ENCODE results near the gene TMSB10. TPM values are rescaled to one million over a fixed set of nuclear protein-coding genes. Genes with fewer than 3 reads are reported as not detected.

The TMSB10 gene
- total RNA-seq, 1 experiment from 2014 or later, result 5,246 TPM

DNA sequence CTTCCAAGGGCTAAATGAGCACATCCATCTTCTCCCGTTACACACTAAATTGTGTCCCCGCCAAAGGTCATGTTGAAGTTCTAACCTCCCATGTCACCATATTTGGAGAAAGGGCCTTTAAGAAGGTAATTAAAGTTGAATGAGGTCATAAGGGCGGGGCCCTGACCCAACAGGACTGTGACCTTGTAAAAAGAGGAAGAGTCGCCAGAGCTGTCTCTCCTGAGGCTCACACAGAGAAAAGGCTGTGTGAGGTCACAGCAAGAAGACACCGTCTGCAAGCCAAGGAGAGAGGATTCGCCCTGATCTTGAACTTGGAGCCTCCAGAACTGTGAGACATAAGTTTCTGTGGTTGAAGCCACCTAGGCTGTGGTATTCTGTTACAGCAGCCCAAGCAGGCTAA, 48.7 kb upstream of the TMSB10 start:
- intact Hi-C loops (cut with micrococcal nuclease), result no loop called here
- H3K9me3 ChIP-seq (ENCODE audit: low read length), result no peaks in the 10 kb centered on the region
- H3K27me3 ChIP-seq (ENCODE audit: low read length), result no peaks in the 10 kb centered on the region
- ChIA-PET CTCF (no interaction called here), POLR2A (ENCODE audit: unreplicated experiment) (no interaction called here)
- H4K20me1 ChIP-seq (ENCODE audit: low read length), result no peaks in the 10 kb centered on the region
- H3K4me2 ChIP-seq (ENCODE audit: low read length), result no peak overlapping the region
- ATAC-seq, result no peak
- no peak overlapping the region for H3K27ac ChIP-seq (ENCODE audit: low read length)
- H3K9ac ChIP-seq (ENCODE audit: low read length), result no peak overlapping the region
- H2AFZ ChIP-seq (ENCODE audit: low read length), result no peak overlapping the region
- DNase-seq, result no peak
- H3K4me3 ChIP-seq (ENCODE audit: low read length), result no peak overlapping the region
- BruUV-seq (replicated peaks), result no TSS peak
- H3F3A ChIP-seq (ENCODE audit: low read length, unreplicated experiment), result no peaks in the 10 kb centered on the region
- no peaks in the 10 kb centered on the region for H3K9me2 ChIP-seq (replicated peaks; ENCODE audit: low read length)
- no peaks in the 10 kb centered on the region for H3K4me1 ChIP-seq (ENCODE audit: insufficient read depth, low read length)
- H3K79me2 ChIP-seq (ENCODE audit: low read length), result no peaks in the 10 kb centered on the region
- no peaks in the 10 kb centered on the region for H3K36me3 ChIP-seq (ENCODE audit: low read depth, low read length)
- TF ChIP-seq, protein P1, sequence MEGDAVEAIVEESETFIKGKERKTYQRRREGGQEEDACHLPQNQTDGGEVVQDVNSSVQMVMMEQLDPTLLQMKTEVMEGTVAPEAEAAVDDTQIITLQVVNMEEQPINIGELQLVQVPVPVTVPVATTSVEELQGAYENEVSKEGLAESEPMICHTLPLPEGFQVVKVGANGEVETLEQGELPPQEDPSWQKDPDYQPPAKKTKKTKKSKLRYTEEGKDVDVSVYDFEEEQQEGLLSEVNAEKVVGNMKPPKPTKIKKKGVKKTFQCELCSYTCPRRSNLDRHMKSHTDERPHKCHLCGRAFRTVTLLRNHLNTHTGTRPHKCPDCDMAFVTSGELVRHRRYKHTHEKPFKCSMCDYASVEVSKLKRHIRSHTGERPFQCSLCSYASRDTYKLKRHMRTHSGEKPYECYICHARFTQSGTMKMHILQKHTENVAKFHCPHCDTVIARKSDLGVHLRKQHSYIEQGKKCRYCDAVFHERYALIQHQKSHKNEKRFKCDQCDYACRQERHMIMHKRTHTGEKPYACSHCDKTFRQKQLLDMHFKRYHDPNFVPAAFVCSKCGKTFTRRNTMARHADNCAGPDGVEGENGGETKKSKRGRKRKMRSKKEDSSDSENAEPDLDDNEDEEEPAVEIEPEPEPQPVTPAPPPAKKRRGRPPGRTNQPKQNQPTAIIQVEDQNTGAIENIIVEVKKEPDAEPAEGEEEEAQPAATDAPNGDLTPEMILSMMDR (conservative IDR thresholded peaks at IDR 0.05; ENCODE audit: low read depth, low read length), result no peak
- TF ChIP-seq EZH2phosphoT487 (IDR thresholded peaks at IDR 0.05; ENCODE audit: borderline replicate concordance, low read length), result no peak

DNA sequence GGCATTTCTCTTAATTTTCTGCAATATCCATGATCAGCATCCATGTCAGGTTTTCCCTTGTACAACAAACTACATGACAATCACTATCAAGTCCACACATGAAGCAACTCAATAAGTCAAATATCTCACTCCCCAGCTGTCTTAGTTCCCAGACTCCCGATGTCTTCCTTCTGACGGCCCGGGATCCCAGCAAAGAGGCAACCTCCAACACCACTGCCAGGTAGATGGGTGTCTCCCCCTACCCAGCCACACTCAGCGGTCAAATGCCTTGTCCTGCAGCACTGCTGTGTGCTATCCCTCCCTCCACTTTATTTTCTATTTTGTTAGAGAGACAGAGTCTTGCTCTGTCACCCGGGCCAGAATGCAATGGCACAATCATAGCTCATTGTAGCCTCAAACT, 47.9 kb upstream of the TMSB10 start:
- TF ChIP-seq EZH2 (IDR thresholded peaks at IDR 0.05; ENCODE audit: low read length, unreplicated experiment) (no peak), EZH2phosphoT487 (IDR thresholded peaks at IDR 0.05; ENCODE audit: borderline replicate concordance, low read length) (no peak)
- TF ChIP-seq, protein P1 (conservative IDR thresholded peaks at IDR 0.05; ENCODE audit: low read depth, low read length), result no peak
- no peak overlapping the region for H3K4me2 ChIP-seq (ENCODE audit: low read length)
- no peaks in the 10 kb centered on the region for H3F3A ChIP-seq (ENCODE audit: low read length, unreplicated experiment)
- no peaks in the 10 kb centered on the region for H3K9me2 ChIP-seq (replicated peaks; ENCODE audit: low read length)
- ATAC-seq, result no peak
- ChIA-PET POLR2A (ENCODE audit: unreplicated experiment) (no interaction called here), CTCF (no interaction called here)
- no peak overlapping the region for H3K9ac ChIP-seq (ENCODE audit: low read length)
- no peak for DNase-seq
- H2AFZ ChIP-seq (ENCODE audit: low read length), result no peak overlapping the region
- no peaks in the 10 kb centered on the region for H3K4me1 ChIP-seq (ENCODE audit: insufficient read depth, low read length)
- no peaks in the 10 kb centered on the region for H3K36me3 ChIP-seq (ENCODE audit: low read depth, low read length)
- H3K9me3 ChIP-seq (ENCODE audit: low read length), result no peaks in the 10 kb centered on the region
- no peaks in the 10 kb centered on the region for H3K27me3 ChIP-seq (ENCODE audit: low read length)
- no peak overlapping the region for H3K4me3 ChIP-seq (ENCODE audit: low read length)
- BruUV-seq (replicated peaks), result no TSS peak
- no peaks in the 10 kb centered on the region for H4K20me1 ChIP-seq (ENCODE audit: low read length)
- intact Hi-C loops (cut with micrococcal nuclease), result no loop called here
- H3K27ac ChIP-seq (ENCODE audit: low read length), result no peak overlapping the region
- no peaks in the 10 kb centered on the region for H3K79me2 ChIP-seq (ENCODE audit: low read length)

DNA sequence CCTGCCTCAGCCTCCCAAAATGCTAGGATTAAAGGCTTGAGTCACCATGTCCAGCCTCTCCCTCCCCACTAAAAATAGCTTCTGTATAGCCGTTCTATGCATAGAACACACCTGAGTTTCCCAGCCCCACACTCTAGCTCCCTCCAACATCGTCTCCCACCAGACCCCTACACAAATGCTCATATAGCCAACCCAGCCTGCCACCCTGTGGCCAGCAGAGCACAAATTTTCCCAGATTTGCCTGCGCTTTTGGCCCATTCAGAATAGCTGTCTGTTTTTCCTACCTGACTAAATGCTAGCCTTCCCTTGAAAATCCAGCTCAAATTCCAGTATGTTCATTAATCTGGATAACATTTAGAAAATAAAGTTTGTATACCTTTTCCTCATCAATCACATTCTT, 47.3 kb upstream of the TMSB10 start:
- H3K27ac ChIP-seq (ENCODE audit: low read length), result no peak overlapping the region
- no peak for TF ChIP-seq EZH2phosphoT487 (IDR thresholded peaks at IDR 0.05; ENCODE audit: borderline replicate concordance, low read length)
- TF ChIP-seq EZH2 (IDR thresholded peaks at IDR 0.05; ENCODE audit: low read length, unreplicated experiment), result no peak
- TF ChIP-seq, protein P1 (conservative IDR thresholded peaks at IDR 0.05; ENCODE audit: low read depth, low read length), result peak; percentile 52
- no peaks in the 10 kb centered on the region for H3K36me3 ChIP-seq (ENCODE audit: low read depth, low read length)
- no TSS peak for BruUV-seq (replicated peaks)
- no peaks in the 10 kb centered on the region for H3K9me3 ChIP-seq (ENCODE audit: low read length)
- no peak overlapping the region for H3K4me3 ChIP-seq (ENCODE audit: low read length)
- ATAC-seq (no peak), DNase-seq (no peak)
- H3K79me2 ChIP-seq (ENCODE audit: low read length), result no peaks in the 10 kb centered on the region
- H3K9me2 ChIP-seq (replicated peaks; ENCODE audit: low read length), result no peaks in the 10 kb centered on the region
- H2AFZ ChIP-seq (ENCODE audit: low read length), result no peak overlapping the region
- intact Hi-C loops (cut with micrococcal nuclease), result no loop called here
- CTCF ChIA-PET, result no interaction called here
- H3K9ac ChIP-seq (ENCODE audit: low read length), result no peak overlapping the region
- no peaks in the 10 kb centered on the region for H3K4me1 ChIP-seq (ENCODE audit: insufficient read depth, low read length)
- H3K27me3 ChIP-seq (ENCODE audit: low read length), result no peaks in the 10 kb centered on the region
- POLR2A ChIA-PET (ENCODE audit: unreplicated experiment), result no interaction called here
- no peak overlapping the region for H3K4me2 ChIP-seq (ENCODE audit: low read length)
- H3F3A ChIP-seq (ENCODE audit: low read length, unreplicated experiment), result no peaks in the 10 kb centered on the region
- no peaks in the 10 kb centered on the region for H4K20me1 ChIP-seq (ENCODE audit: low read length)

Measured in PC-3 (cell line).